Spleen (tissue), 7 donors: ENCODE data around the gene CDRT4.

Experiments used
- CTCF ChIP-seq, 11 experiments: fragments of 200-600 bp in 7 of 11; fragments of 450-650 bp in 4 of 11; sonication (generic) in 4 of 11; IDR thresholded peaks in 8 of 11; conservative IDR thresholded peaks in 3 of 11; 1 replicate in 7 of 11; 2 replicates in 4 of 11; pipeline versions ENCODE4 v1.4.0 to v1.8.0; 2016 to 2021; ENCODE audit warnings: antibody characterized with exemption in 11 of 11, inconsistent platforms in 4 of 11, mild to moderate bottlenecking in 1 of 11
- POLR2A ChIP-seq, 3 donors: fragments of 450-650 bp; IDR thresholded peaks; one replicate each; pipeline ENCODE4 v1.5.1; 2017; ENCODE audit warnings: antibody characterized with exemption in 3 of 3, mild to moderate bottlenecking in 1 of 3
- POLR2AphosphoS5 ChIP-seq, 3 donors: sonication (generic); formaldehyde crosslinking; IDR thresholded peaks; one replicate each; pipeline ENCODE4 v1.5.1; 2017; ENCODE audit warnings: antibody characterized with exemption in 3 of 3
- donor health status: DM: no; HTN: no; CAD: no; lungs with moderate emphysema.
- donor health status: DM: no; HTN: no; CAD: no.
- donor health status: DM: no; HTN: no; CAD: no.

GRCh38 chr17:15451680-15452079 lies 15.7 kb downstream of the CDRT4 start:
- TF ChIP-seq CTCF (IDR thresholded peaks at IDR 0.05 in 8 of 11, conservative IDR thresholded peaks at IDR 0.05 in 3 of 11): no peak
- no peak for TF ChIP-seq POLR2A (IDR thresholded peaks at IDR 0.05)
- TF ChIP-seq POLR2AphosphoS5 (IDR thresholded peaks at IDR 0.05): no peak
